Calu3 (cell line): Measurements from ENCODE around the gene TIMM23. TPM values are rescaled to one million over a fixed set of nuclear protein-coding genes. Genes with fewer than 3 reads are reported as not detected.

ENCODE experiments used
- BruUV-seq: library from RNA; stranded (reverse); fragments of 400-500 nt; replicated peaks from 2 replicates; lab custom pipeline; 2021; lab: Mats Ljungman, UMichigan
- CTCF ChIA-PET: fragments of 300-600 bp; sonication (Branson Sonifier 250); formaldehyde crosslinking; loops from one replicate; lab custom pipeline; 2022; ENCODE audit warnings: antibody characterized with exemption; lab: Charles Lee
- DNase-seq: peaks from one replicate; pipeline ENCODE4 v3.0.0; 2022
- H3K27ac Mint-ChIP-seq: one replicate; pipeline ENCODE4 v1.8.0; 2022; ENCODE audit warnings: mixed read lengths; ENCODE audit not compliant: unreplicated experiment
- H3K27me3 Mint-ChIP-seq: one replicate; pipeline ENCODE4 v1.8.0; 2022; ENCODE audit warnings: mixed read lengths; ENCODE audit not compliant: unreplicated experiment
- H3K36me3 Mint-ChIP-seq: one replicate; pipeline ENCODE4 v1.8.0; 2022; ENCODE audit warnings: mild to moderate bottlenecking, moderate library complexity, mixed read lengths; ENCODE audit not compliant: insufficient read depth, unreplicated experiment
- H3K4me1 Mint-ChIP-seq: one replicate; pipeline ENCODE4 v1.8.0; 2022; ENCODE audit warnings: mild to moderate bottlenecking, low read depth, mixed read lengths; ENCODE audit not compliant: unreplicated experiment
- H3K4me3 Mint-ChIP-seq: one replicate; pipeline ENCODE4 v1.8.0; 2022; ENCODE audit warnings: mild to moderate bottlenecking, low read depth, moderate library complexity, mixed read lengths; ENCODE audit not compliant: unreplicated experiment
- H3K9me3 Mint-ChIP-seq: one replicate; pipeline ENCODE4 v1.8.0; 2022; ENCODE audit warnings: low read depth, mixed read lengths; ENCODE audit not compliant: unreplicated experiment
- CTCF ChIP-seq: fragments of 200-600 bp; IDR thresholded peaks from one replicate; pipeline ENCODE4 v1.8.0; 2022; ENCODE audit warnings: antibody characterized with exemption; ENCODE audit not compliant: unreplicated experiment
- intact Hi-C: fragments of 100-400 bp; cut with micrococcal nuclease; formaldehyde crosslinking; loops from one replicate; pipeline ENCODE4 v1.10.0; 2022; ENCODE audit not compliant: unreplicated experiment
- total RNA-seq: library from RNA; stranded (reverse); gene quantifications from 2 replicates; pipeline ENCODE4 v1.2.3, GENCODE V29; 2022

Gene TIMM23
- total RNA-seq, 1 experiment from 2014 or later, result 72.2 TPM

DNA sequence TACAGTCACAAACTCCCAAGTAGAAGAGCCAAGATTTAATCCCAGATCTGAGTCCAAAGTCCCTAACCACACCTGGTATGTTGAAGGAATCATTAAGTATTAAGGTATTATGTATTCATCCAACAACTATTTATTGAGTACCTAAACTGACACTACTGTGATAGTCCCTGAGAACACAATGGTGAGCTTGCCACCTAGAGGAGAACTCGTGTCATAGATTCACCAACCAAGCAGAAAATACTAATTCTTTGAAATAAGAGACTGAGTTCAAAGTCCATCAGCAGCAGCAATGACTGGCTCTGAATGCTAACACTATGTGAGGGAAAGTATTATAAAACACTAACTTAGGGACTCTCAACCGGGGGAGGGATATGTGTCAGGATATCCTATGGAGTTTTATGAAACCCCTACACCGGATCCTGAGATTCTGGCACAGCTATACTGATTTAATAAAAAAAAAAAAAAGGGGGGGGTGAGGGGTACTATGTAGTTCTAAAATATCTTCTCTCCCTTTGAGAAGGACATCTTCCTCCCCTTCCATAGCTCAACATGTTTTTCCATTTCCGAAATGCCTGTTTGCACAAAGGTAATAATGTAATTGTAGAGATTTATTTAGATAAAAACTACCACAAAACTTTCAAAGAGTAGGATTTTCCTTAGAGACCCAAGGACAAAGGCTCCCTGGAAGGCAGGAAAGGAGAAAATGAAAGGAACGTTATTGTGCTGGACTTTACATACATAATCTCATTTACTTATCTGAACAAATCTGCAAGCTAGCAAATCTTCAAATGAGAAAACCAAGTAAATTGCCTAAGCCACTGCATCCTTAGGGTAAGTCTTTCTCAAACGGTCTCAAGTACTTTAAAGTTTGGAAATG is 56.5 kb downstream of the TIMM23 start:
- H3K27ac Mint-ChIP-seq, result peak overlapping the region; percentile 83
- peaks cover 30% of the 10 kb centered on the region for H3K36me3 Mint-ChIP-seq
- H3K9me3 Mint-ChIP-seq, result no peaks in the 10 kb centered on the region
- no peak for TF ChIP-seq CTCF
- intact Hi-C loops, result loop anchor here (1.0 kb wide), 1 partner anchor 45 kb away; no protein-coding TSS in a partner anchor
- CTCF ChIA-PET, result interaction anchor here (0.5 to 1.4 kb wide), 6 partner anchors 9 to 564 kb away, joined by 3 to 5 read pairs (median 4); no protein-coding TSS in a partner anchor
- H3K27me3 Mint-ChIP-seq, result no peaks in the 10 kb centered on the region
- peaks cover 50% of the 10 kb centered on the region for H3K4me1 Mint-ChIP-seq
- peak overlapping the region; percentile 89 for H3K4me3 Mint-ChIP-seq
- DNase-seq, result peak; percentile 58
- BruUV-seq, result no TSS peak

DNA sequence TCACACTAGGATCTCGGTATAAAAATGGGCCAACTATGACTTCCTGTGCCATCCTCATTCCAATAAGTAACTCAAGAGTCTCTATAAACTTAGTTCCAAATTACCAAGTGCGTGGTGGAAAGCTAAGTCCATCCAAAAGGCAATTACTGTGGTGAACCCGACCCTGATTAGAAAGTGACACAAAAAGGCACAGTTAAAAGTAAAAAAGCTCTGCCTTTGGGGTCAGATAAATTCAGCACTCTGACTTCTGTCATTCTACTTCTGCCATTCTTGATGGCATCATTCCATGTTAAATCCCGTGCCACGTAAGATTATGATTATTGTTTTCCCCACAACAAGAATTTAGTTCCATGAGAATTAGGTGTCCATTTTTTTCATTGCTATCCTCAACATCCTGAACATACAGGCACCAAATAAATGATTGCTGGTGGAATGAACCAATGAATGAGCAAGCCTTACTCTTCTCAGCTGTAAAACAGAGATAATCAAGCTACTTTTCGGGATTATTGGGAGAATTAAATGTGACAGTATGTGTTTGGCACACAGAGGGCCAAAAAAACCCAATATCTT is 57.3 kb downstream of the TIMM23 start:
- BruUV-seq, result TSS peak; percentile 67
- Mint-ChIP-seq H3K36me3 (peaks cover 30% of the 10 kb centered on the region), H3K4me1 (peaks cover 42% of the 10 kb centered on the region), H3K9me3 (no peaks in the 10 kb centered on the region), H3K4me3 (peak overlapping the region; percentile 89), H3K27ac (peak overlapping the region; percentile 83), H3K27me3 (no peaks in the 10 kb centered on the region)
- TF ChIP-seq CTCF, result no peak
- no peak for DNase-seq
- intact Hi-C loops, result no loop called here
- CTCF ChIA-PET, result interaction anchor here (0.6 to 1.4 kb wide), 3 partner anchors 47 to 579 kb away, joined by 4 to 5 read pairs (median 4); no protein-coding TSS in a partner anchor

GRCh38 chr10:46030091-46030937 is 58.0 kb downstream of the TIMM23 start, which contains the start of gene NCOA4:
Gene NCOA4, minus strand, starts transcription at chr10:46030623. Its CDS starts 13,943 bp downstream, at chr10:46016680.
- no peaks in the 10 kb centered on the region for H3K9me3 Mint-ChIP-seq
- H3K4me1 Mint-ChIP-seq, result peaks cover 35% of the 10 kb centered on the region
- intact Hi-C loops, result no loop called here
- H3K27ac Mint-ChIP-seq, result peak within 1 kb of the TSS; percentile 83
- CTCF ChIA-PET, result interaction anchor here (0.6 kb wide), 1 partner anchor 579 kb away, joined by 4 read pairs; no protein-coding TSS in a partner anchor
- TF ChIP-seq CTCF, result peak; percentile 70
- H3K36me3 Mint-ChIP-seq, result peaks cover 30% of the 10 kb centered on the region
- H3K27me3 Mint-ChIP-seq, result no peaks in the 10 kb centered on the region
- BruUV-seq, result no TSS peak
- peak within 1 kb of the TSS; percentile 89 for H3K4me3 Mint-ChIP-seq
- DNase-seq, result peak; percentile 95
